ENCODE measurements around the gene ZFYVE9.
"Not testable (repeated sequence)": the region's sequence is repeated elsewhere in the genome, so short reads cannot be mapped to it uniquely, and the experiment has no call there.

The ZFYVE9 gene

GRCh38 chr1:52191395-52191965 is 49.6 kb downstream of the ZFYVE9 start:
- DNase-seq, result no peak

GRCh38 chr1:52192024-52192423 is 50.1 kb downstream of the ZFYVE9 start:
- DNase-seq, result no peak

GRCh38 chr1:52192436-52192835 is 50.5 kb downstream of the ZFYVE9 start:
- no peak for DNase-seq

DNA sequence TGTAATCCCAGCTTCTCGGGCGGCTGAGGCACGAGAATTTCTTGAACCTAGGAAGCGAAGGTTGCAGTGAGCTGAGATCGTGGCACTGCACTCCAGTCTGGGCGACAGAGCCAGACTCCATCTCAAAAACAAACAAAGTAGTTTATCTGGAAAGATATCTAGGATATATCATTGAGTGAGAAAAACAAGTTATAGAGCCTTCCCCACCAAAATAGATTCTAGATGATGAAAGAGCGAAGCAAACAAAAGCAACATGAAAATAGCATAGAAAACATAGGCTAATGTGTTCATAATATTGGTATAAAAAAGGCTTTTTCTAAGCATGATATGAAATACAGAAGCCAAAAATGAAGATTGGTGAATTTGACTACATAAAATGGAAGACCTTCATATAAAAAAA is 52.1 kb downstream of the ZFYVE9 start:
- no peak for DNase-seq

DNA sequence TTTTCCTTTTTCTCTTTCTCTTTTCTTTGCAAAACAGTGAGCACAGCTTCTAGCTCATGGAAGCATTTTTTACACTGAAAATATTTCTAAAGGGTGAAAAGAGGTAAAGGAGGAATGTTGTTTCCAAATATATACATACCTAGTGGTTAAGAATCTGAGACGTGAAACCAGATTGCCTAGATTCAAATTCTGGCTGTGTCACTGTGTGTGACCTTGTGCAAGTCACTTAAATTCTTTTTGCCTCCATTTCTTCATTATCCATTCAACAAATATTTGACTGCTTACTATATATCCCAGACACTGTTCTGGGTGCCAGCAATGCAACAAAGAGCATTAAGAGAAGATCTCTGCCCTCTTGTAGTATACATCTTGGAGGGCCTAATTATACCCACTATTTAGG is 53.3 kb downstream of the ZFYVE9 start:
- DNase-seq, result no peak

GRCh38 chr1:52203935-52204625 is 62.2 kb downstream of the ZFYVE9 start:
- DNase-seq, result no peak

GRCh38 chr1:52204696-52205095 is 62.8 kb downstream of the ZFYVE9 start:
- no peak for DNase-seq

DNA sequence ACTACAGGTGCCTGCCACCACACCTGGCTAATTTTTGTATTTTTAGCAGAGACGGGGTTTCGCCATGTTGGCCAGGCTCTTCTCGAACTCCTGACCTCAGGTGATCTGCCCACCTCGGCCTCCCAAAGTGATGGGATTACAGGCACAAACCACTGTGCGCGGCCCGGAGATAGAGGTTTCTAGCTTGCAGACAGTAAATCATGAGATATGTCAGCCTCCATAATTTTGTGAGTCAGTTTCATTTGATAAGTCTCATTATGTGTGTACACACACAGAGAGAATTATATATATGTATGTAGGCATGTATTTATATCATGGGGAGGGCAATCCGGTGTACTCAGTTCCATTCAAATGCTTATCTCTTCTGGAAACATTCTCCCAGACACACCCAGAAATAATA is 64.8 kb downstream of the ZFYVE9 start:
- not testable (repeated sequence) for DNase-seq

DNA sequence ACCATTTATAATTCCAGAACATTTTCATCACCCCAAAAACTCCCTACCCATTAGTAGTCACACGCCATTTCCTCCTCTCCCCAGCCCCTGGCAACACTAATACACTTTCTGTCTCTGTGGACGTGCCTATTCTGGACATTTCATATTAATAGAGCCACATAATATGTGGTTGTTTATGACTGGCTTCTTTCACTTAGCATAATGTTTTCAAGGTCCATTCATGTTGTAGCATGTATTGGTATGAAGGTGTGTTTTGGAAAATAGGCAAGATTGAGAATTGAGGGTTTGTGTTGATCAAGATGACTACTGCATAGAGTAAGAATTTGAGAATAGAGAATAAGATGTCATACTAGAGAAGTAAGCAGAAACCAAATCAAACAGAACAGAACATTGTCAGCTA is 67.5 kb downstream of the ZFYVE9 start:
- DNase-seq, result no peak

DNA sequence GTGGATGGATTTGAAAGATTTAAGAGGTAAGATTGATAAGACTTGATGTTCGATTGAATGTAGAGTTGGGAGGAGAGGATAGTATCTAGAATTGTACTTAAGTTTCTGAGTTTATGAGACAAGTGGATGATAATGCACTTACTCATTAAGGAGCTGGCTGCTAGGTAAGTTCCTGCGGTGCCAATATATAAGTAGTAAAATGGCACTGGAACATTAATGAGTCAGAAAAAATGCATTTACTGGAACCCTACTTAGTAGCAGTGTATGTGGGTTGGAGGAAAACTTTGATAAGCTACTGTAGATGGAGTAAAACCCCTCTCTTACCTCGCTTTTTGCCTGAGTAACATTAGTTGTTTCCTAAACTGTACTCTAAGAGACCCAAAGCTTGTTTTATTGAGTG is 68.2 kb downstream of the ZFYVE9 start:
- no peak for DNase-seq

DNA sequence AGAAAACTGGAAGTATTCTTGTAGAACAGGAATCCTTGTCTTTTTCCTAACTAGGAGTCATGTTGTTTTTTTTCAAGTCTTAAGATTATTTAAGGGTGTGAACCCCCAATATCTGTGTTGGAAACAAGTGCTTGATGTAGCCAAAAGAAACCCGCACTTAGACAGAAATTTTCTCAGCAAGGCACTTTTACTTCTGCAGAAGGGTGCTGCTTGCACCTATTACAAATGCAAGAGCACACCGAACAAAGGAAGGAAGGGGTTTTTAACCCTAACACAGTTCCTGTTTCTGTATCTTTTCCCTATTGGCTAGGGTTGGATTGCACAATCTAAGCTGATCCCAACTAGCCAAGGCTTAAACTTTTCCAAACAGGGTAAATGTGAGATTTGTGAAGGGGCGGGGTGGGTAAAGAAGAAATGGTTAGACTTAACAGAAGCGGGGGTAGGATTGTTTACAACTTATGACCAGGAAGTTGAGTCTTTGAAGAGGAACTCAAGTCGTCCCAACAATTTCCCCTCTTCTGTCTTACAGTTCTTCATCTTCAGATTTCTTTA is 75.1 kb downstream of the ZFYVE9 start:
- DNase-seq, result no peak

DNA sequence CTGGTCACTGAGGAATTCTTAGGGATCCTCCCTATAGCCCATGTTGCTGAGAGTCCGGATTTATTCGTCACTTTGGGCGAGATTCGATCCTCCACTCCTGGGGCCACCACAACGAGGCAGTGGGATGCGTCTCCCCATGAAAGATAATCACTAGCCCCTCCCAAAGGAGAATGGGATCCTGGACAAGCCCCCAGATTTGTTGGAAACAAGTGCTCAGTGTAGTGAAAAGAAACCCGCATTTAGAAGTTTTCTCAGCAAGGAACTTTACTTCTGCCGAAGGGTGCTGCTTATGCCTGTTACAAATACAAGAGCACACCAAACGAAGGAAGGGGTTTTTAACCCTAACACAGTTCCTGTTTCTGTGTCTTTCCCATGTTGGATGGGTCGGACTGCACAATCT is 83.3 kb downstream of the ZFYVE9 start:
- DNase-seq, result no peak

- no peak for DNase-seq
Measured at GRCh38 chr1:52229494-52229893, 87.6 kb downstream of the ZFYVE9 start.

- DNase-seq, result no peak
Measured at GRCh38 chr1:52233463-52233862, 91.6 kb downstream of the ZFYVE9 start.

- DNase-seq, result no peak
Measured at GRCh38 chr1:52234014-52234413, 92.1 kb downstream of the ZFYVE9 start.

GRCh38 chr1:52234708-52235107 is 92.8 kb downstream of the ZFYVE9 start:
- DNase-seq, result no peak

- no peak for DNase-seq
Measured at GRCh38 chr1:52235646-52236045, 93.8 kb downstream of the ZFYVE9 start.

- DNase-seq, result no peak
Measured at GRCh38 chr1:52237430-52237829, 95.5 kb downstream of the ZFYVE9 start.

GRCh38 chr1:52238474-52238873 is 96.6 kb downstream of the ZFYVE9 start:
- DNase-seq, result no peak

DNA sequence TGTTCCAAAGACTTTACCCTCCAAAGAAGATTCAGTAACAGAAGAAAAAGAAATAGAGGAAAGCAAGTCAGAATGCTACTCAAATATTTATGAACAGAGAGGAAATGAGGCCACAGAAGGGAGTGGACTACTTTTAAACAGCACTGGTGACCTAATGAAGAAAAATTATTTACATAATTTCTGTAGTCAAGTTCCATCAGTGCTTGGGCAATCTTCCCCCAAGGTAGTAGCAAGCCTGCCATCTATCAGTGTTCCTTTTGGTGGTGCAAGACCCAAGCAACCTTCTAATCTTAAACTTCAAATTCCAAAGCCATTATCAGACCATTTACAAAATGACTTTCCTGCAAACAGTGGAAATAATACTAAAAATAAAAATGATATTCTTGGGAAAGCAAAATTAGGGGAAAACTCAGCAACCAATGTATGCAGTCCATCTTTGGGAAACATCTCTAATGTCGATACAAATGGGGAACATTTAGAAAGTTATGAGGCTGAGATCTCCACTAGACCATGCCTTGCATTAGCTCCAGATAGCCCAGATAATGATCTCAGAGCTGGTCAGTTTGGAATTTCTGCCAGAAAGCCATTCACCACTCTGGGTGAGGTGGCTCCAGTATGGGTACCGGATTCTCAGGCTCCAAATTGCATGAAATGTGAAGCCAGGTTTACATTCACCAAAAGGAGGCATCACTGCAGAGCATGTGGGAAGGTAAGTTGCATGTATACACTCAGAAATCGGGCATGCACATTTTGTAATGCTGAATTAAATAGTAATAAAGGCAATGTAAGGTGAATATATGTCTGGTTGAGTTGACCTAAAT is 97.2 kb downstream of the ZFYVE9 start:
- no peak for DNase-seq

DNA sequence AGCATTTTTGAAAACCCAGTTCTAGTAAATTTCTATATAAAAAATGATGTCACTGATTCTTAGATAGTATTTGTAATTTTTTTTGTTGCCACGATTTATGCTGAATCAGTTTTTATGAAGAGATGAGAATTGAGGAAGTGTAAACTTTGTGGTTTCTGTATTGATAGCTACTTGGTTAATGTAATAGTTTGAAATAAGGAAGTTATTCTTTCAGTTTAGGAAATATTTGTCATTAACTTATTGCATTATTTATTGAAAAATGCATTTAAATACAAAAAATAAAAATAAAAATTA is 97.8 kb downstream of the ZFYVE9 start:
- DNase-seq, result no peak

DNA sequence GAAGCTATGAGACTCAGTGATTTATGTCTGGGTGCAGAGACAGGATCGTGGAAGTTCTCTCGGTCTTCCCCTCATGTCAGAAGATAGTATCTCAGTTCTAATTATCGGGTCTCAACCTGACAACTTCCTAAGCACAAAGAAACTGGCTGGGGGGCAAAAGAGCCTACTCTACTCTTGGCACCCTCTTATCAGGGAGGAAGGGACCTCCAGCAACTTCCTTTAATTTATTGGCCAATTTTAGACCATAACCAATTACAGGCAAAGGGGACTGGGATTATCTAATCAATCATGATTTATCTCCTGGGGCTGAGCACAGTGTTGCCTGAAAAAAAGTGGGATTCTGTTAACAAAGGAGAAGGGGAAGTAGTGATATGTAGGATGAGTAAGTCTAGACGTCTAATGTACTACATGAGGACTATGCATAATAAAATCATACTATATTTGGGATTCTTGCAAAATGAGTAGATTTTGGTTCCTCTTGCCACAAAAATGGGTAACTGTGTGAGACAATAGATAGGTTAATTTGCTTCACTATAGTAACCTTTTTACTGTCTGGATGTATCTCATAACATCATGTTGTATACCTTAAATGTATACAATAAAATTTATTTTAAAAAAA is 98.8 kb downstream of the ZFYVE9 start:
- no peak for DNase-seq

- DNase-seq, result no peak
Measured at GRCh38 chr1:52243221-52243987, 101.5 kb downstream of the ZFYVE9 start.
